CD4-positive, alpha-beta T cell treated with Interleukin-10 for 1 hour (primary cell): ENCODE measurements around the gene ZNF528.

Experiments
- DNase-seq: peaks from one replicate; pipeline ENCODE4 v3.0.0-alpha.2; 2020

The ZNF528 gene

GRCh38 chr19:52397310-52398080 lies at the start of gene ZNF528:
Gene ZNF528, plus strand, starts transcription at chr19:52397849. Its CDS starts 4,165 bp downstream, at chr19:52402014.
- peak; percentile 93 for DNase-seq

- DNase-seq, result no peak
Observed at GRCh38 chr19:52351512-52351911, 46.1 kb upstream of the ZNF528 start.

GRCh38 chr19:52366414-52366824 lies 31.2 kb upstream of the ZNF528 start:
- DNase-seq, result no peak

- peak; percentile 91 for DNase-seq
Observed at GRCh38 chr19:52369559-52370340, 27.9 kb upstream of the ZNF528 start, which contains the start of gene ZNF880. Gene ZNF880, plus strand, starts transcription at chr19:52369923. Its CDS starts 43 bp downstream, at chr19:52369966.

GRCh38 chr19:52370341-52370710 lies 27.3 kb upstream of the ZNF528 start:
- no peak for DNase-seq

- DNase-seq, result no peak
Observed at GRCh38 chr19:52391135-52391534, 6.5 kb upstream of the ZNF528 start.

GRCh38 chr19:52398081-52398441 lies 412 bp downstream of the ZNF528 start:
- no peak for DNase-seq

GRCh38 chr19:52410276-52410675 lies 12.6 kb downstream of the ZNF528 start:
- no peak for DNase-seq

GRCh38 chr19:52415711-52416110 lies 18.1 kb downstream of the ZNF528 start:
- no peak for DNase-seq

- no peak for DNase-seq
Observed at GRCh38 chr19:52428937-52429336, 31.3 kb downstream of the ZNF528 start, which contains the start of gene ZNF534. Gene ZNF534, plus strand, starts transcription at chr19:52429148. Its CDS starts 2,327 bp downstream, at chr19:52431475.

GRCh38 chr19:52442179-52442578 lies 44.5 kb downstream of the ZNF528 start:
- DNase-seq, result no peak

- no peak for DNase-seq
Observed at GRCh38 chr19:52444506-52444905, 46.9 kb downstream of the ZNF528 start.

GRCh38 chr19:52451241-52451640 lies 53.6 kb downstream of the ZNF528 start:
- DNase-seq, result no peak

GRCh38 chr19:52453324-52454094 lies 55.9 kb downstream of the ZNF528 start, which contains the start of gene ZNF578:
Gene ZNF578, plus strand, starts transcription at chr19:52453553. Its CDS starts 48,293 bp downstream, at chr19:52501846.
- DNase-seq, result peak; percentile 70

- DNase-seq, result no peak
Observed at GRCh38 chr19:52464798-52465470, 67.3 kb downstream of the ZNF528 start.
